WTC11 (cell line): ENCODE measurements around the gene RBPMS2. TPM values are rescaled to one million over a fixed set of nuclear protein-coding genes. Genes with fewer than 3 reads are reported as not detected.

Experiments used
- ATAC-seq: fragments of 200-7000 bp; cut with Tn5 transposase; 2 replicates; pipeline ENCODE4 v1.10.0; 2021; ENCODE audit warnings: mild to moderate bottlenecking, moderate library complexity
- CTCF ChIA-PET: fragments of 300-600 bp; sonication (Branson Sonifier 250); formaldehyde crosslinking; loops from one replicate; lab custom pipeline; 2021; ENCODE audit warnings: antibody characterized with exemption; lab: Charles Lee
- POLR2A ChIA-PET: fragments of 350-600 bp; sonication (Branson Sonifier 250); formaldehyde crosslinking; loops from one replicate; lab custom pipeline; 2021; ENCODE audit warnings: antibody characterized with exemption; lab: Charles Lee
- DNase-seq: peaks from one replicate; pipeline ENCODE4 v3.0.0; 2021; ENCODE audit warnings: low spot score
- H3K27ac Mint-ChIP-seq: 2 replicates; pipeline ENCODE4 v1.8.0; 2021; ENCODE audit warnings: mixed read lengths
- H3K27me3 Mint-ChIP-seq: 2 replicates; pipeline ENCODE4 v1.8.0; 2021; ENCODE audit warnings: low read depth, mild to moderate bottlenecking, moderate library complexity, mixed read lengths
- H3K36me3 Mint-ChIP-seq: 2 replicates; pipeline ENCODE4 v1.8.0; 2021; ENCODE audit warnings: mixed read lengths
- H3K4me1 Mint-ChIP-seq: 2 replicates; pipeline ENCODE4 v1.8.0; 2022; ENCODE audit warnings: mixed read lengths
- H3K4me3 Mint-ChIP-seq: 2 replicates; pipeline ENCODE4 v1.8.0; 2021; ENCODE audit warnings: mild to moderate bottlenecking, moderate library complexity, mixed read lengths
- H3K9me3 Mint-ChIP-seq: 2 replicates; pipeline ENCODE4 v1.8.0; 2021; ENCODE audit warnings: mixed read lengths
- ELF4 ChIP-seq: sonication (generic); formaldehyde crosslinking; IDR thresholded peaks from 2 replicates; pipeline ENCODE4 v1.8.1; 2022; ENCODE audit warnings: low read depth, mild to moderate bottlenecking, moderate library complexity, missing genetic modification reagents
- JUN ChIP-seq: sonication (generic); formaldehyde crosslinking; IDR thresholded peaks from 2 replicates; pipeline ENCODE4 v1.8.0; 2023; ENCODE audit warnings: mild to moderate bottlenecking, missing genetic modification reagents
- NFYB ChIP-seq: sonication (generic); formaldehyde crosslinking; conservative IDR thresholded peaks from 2 replicates; pipeline ENCODE4 v1.8.0; 2022; ENCODE audit warnings: low read depth, missing genetic modification reagents
- RELA ChIP-seq: sonication (generic); formaldehyde crosslinking; IDR thresholded peaks from 2 replicates; pipeline ENCODE4 v1.8.1; 2022; ENCODE audit warnings: missing genetic modification reagents, mild to moderate bottlenecking, borderline replicate concordance
- TEAD1 ChIP-seq: sonication (generic); formaldehyde crosslinking; IDR thresholded peaks from 2 replicates; pipeline ENCODE4 v1.8.0; 2022; ENCODE audit warnings: mild to moderate bottlenecking, missing genetic modification reagents
- TEAD4 ChIP-seq: sonication (generic); formaldehyde crosslinking; IDR thresholded peaks from 2 replicates; pipeline ENCODE4 v1.8.0; 2022; ENCODE audit warnings: mild to moderate bottlenecking, missing genetic modification reagents
- TP53 ChIP-seq: sonication (generic); formaldehyde crosslinking; IDR thresholded peaks from 2 replicates; pipeline ENCODE4 v1.8.1; 2023; ENCODE audit warnings: mild to moderate bottlenecking, missing genetic modification reagents
- ZNF263 ChIP-seq: sonication (generic); formaldehyde crosslinking; IDR thresholded peaks from 2 replicates; pipeline ENCODE4 v1.8.1; 2022; ENCODE audit warnings: low read depth, mild to moderate bottlenecking, moderate library complexity, missing genetic modification reagents
- ZNF317 ChIP-seq: sonication (generic); formaldehyde crosslinking; IDR thresholded peaks from 2 replicates; pipeline ENCODE4 v1.8.1; 2023; ENCODE audit warnings: low read depth, mild to moderate bottlenecking, moderate library complexity, missing genetic modification reagents, borderline replicate concordance
- ZNF396 ChIP-seq: fragments of 250-450 bp; sonication (Bioruptor Pico); IDR thresholded peaks from 2 replicates; pipeline ENCODE4 v1.8.0; 2021; ENCODE audit warnings: mild to moderate bottlenecking, moderate library complexity, borderline replicate concordance
- total RNA-seq: library from RNA; stranded (reverse); gene quantifications from 3 replicates; pipeline ENCODE4 v1.2.3, GENCODE V29; 2021
- TF ChIP-seq, protein P1 (sequence below): fragments of 250-450 bp; sonication (Bioruptor Pico); IDR thresholded peaks from 2 replicates; pipeline ENCODE4 v2.1.2; 2022; ENCODE audit warnings: mild to moderate bottlenecking, moderate library complexity
- TF ChIP-seq, protein P2 (sequence below): sonication (generic); formaldehyde crosslinking; IDR thresholded peaks from 2 replicates; pipeline ENCODE4 v1.8.0; 2023; ENCODE audit warnings: missing genetic modification reagents
- TF ChIP-seq, protein P3 (sequence below): fragments of 250-450 bp; sonication (Bioruptor Pico); IDR thresholded peaks from 2 replicates; pipeline ENCODE4 v1.9.0; 2021; ENCODE audit warnings: mild to moderate bottlenecking
- TF ChIP-seq, protein P4 (sequence below): sonication (generic); formaldehyde crosslinking; IDR thresholded peaks from 2 replicates; pipeline ENCODE4 v1.8.0; 2022; ENCODE audit warnings: mild to moderate bottlenecking, missing genetic modification reagents
- TF ChIP-seq, protein P5 (sequence below): fragments of 250-450 bp; sonication (Bioruptor Pico); conservative IDR thresholded peaks from 2 replicates; pipeline ENCODE4 v1.9.0; 2021; ENCODE audit warnings: mild to moderate bottlenecking
- TF ChIP-seq, protein P6 (sequence below): fragments of 200-600 bp; IDR thresholded peaks from 2 replicates; pipeline ENCODE4 v1.8.0; 2022; ENCODE audit warnings: antibody characterized with exemption
- TF ChIP-seq, protein P7 (sequence below): sonication (generic); formaldehyde crosslinking; IDR thresholded peaks from 2 replicates; pipeline ENCODE4 v1.8.1; 2022; ENCODE audit warnings: mild to moderate bottlenecking, missing genetic modification reagents, moderate library complexity, borderline replicate concordance
- TF ChIP-seq, protein P8 (sequence below): sonication (generic); formaldehyde crosslinking; IDR thresholded peaks from 2 replicates; pipeline ENCODE4 v1.8.1; 2022; ENCODE audit warnings: missing genetic modification reagents, borderline replicate concordance

RBPMS2 gene
- total RNA-seq, 1 experiment from 2014 or later = 195 TPM

DNA sequence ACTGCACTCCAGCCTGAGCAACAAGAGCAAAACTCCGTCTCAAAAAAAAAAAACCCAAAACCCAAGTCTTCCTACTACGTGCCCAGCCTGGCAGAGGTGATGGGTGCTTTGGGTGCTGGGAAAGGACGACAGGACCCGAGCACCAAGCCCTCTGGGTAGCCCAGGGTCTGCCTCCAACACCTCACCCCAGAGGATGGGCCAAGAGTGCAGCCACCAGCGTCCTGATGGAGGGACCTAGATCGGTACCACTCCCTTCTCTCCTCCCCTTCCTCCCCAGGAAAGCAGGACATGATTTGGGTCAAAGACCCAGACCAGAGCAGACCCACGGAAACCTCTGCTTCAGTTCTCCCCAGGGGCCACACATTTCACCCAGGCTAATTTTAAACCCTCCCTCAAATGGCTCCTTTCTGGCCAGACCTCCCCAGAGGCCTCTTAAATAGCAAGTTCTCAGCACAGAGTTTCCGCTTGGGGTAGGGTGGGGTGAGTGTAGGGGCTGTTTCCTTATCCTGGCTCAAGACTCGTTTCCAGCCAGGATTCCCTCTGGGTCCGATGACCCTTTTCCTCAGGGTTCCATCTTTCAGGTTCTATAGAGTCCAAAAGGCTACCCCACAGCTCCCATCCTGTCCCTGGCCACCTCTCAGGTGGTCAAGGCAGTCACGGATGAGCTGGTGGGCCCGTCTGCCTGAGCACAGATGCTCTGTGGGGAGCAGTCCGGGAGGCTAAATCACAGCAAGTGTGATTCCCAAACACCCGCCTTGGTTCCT is 20.5 kb downstream of the RBPMS2 start:
- DNase-seq (no peak), ATAC-seq (no peak; the same call in 1 of the 2 replicates)
- CTCF ChIA-PET = interaction anchor here (0.8 to 1.2 kb wide), 2 partner anchors 56 to 65 kb away, joined by 3 read pairs; no protein-coding TSS in a partner anchor
- Mint-ChIP-seq H3K9me3 (no peaks in the 10 kb centered on the region), H3K4me1 (peaks cover 72% of the 10 kb centered on the region), H3K4me3 (no peak overlapping the region), H3K36me3 (peaks cover 37% of the 10 kb centered on the region), H3K27ac (peak overlapping the region; percentile 91), H3K27me3 (no peaks in the 10 kb centered on the region)
- TF ChIP-seq TEAD1 (CRISPR knock-in tag) (no peak), ELF4 (no peak), JUN (CRISPR knock-in tag) (no peak), RELA (no peak), ZNF317 (no peak), NFYB (no peak), TEAD4 (no peak), TP53 (CRISPR knock-in tag) (no peak)
- TF ChIP-seq, protein P1, sequence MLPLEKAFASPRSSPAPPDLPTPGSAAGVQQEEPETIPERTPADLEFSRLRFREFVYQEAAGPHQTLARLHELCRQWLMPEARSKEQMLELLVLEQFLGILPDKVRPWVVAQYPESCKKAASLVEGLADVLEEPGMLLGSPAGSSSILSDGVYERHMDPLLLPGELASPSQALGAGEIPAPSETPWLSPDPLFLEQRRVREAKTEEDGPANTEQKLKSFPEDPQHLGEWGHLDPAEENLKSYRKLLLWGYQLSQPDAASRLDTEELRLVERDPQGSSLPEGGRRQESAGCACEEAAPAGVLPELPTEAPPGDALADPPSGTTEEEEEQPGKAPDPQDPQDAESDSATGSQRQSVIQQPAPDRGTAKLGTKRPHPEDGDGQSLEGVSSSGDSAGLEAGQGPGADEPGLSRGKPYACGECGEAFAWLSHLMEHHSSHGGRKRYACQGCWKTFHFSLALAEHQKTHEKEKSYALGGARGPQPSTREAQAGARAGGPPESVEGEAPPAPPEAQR = no peak
- TF ChIP-seq, protein P2, sequence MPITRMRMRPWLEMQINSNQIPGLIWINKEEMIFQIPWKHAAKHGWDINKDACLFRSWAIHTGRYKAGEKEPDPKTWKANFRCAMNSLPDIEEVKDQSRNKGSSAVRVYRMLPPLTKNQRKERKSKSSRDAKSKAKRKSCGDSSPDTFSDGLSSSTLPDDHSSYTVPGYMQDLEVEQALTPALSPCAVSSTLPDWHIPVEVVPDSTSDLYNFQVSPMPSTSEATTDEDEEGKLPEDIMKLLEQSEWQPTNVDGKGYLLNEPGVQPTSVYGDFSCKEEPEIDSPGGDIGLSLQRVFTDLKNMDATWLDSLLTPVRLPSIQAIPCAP (CRISPR knock-in tag) = no peak
- TF ChIP-seq, protein P3, sequence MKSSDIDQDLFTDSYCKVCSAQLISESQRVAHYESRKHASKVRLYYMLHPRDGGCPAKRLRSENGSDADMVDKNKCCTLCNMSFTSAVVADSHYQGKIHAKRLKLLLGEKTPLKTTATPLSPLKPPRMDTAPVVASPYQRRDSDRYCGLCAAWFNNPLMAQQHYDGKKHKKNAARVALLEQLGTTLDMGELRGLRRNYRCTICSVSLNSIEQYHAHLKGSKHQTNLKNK = no peak
- TF ChIP-seq, protein P4, sequence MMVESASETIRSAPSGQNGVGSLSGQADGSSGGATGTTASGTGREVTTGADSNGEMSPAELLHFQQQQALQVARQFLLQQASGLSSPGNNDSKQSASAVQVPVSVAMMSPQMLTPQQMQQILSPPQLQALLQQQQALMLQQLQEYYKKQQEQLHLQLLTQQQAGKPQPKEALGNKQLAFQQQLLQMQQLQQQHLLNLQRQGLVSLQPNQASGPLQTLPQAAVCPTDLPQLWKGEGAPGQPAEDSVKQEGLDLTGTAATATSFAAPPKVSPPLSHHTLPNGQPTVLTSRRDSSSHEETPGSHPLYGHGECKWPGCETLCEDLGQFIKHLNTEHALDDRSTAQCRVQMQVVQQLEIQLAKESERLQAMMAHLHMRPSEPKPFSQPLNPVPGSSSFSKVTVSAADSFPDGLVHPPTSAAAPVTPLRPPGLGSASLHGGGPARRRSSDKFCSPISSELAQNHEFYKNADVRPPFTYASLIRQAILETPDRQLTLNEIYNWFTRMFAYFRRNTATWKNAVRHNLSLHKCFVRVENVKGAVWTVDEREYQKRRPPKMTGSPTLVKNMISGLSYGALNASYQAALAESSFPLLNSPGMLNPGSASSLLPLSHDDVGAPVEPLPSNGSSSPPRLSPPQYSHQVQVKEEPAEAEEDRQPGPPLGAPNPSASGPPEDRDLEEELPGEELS (CRISPR knock-in tag) = no peak
- POLR2A ChIA-PET = interaction anchor here (0.7 kb wide), 1 partner anchor 1477 kb away, joined by 3 read pairs; no protein-coding TSS in a partner anchor

DNA sequence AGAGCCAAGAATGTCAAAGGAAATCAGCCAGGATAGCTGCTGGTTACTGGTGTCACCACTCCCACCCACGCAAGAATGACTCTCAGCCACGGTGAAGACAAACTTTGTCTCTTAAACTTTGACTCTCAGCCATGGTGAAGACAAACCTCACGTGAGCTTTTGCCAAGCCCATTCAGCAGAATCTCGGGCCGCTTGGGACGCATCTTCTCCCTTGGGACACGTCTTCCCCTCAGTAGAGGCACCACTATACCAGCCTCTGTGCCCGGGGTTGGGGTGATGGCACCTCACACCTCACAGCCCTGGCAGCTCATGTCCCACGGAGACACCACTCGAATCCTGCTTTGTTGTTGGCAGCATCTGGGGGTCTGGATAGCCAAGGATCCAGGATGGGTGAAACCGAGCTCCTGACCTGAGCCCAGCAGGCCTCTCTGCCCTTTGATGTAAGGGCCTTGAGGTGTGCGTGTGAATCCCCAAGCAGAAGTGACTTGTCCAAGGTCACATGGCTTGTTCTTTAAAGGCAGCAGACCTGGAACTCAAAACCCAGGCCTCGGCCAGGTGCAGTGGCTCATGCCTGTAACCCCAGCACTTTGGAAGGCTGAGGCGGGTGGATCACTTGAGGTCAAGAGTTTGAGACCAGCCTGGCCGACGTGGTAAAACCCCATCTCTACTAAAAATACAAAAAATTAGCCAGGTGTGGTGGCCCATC is 21.8 kb downstream of the RBPMS2 start:
- DNase-seq = no peak
- H3K4me3 Mint-ChIP-seq = no peak overlapping the region
- ChIA-PET CTCF (interaction anchor here (0.9 to 1.2 kb wide), 2 partner anchors 16 to 57 kb away, joined by 3 read pairs; no protein-coding TSS in a partner anchor), POLR2A (interaction anchor here (0.7 kb wide), 1 partner anchor 1478 kb away, joined by 3 read pairs; no protein-coding TSS in a partner anchor)
- no peak for ATAC-seq
- peak overlapping the region; percentile 46 for H3K27ac Mint-ChIP-seq
- H3K36me3 Mint-ChIP-seq = peaks cover 44% of the 10 kb centered on the region
- no peaks in the 10 kb centered on the region for H3K27me3 Mint-ChIP-seq
- H3K9me3 Mint-ChIP-seq = no peaks in the 10 kb centered on the region
- peaks cover 72% of the 10 kb centered on the region for H3K4me1 Mint-ChIP-seq
- no peak for TF ChIP-seq ZNF396
- TF ChIP-seq, protein P5, sequence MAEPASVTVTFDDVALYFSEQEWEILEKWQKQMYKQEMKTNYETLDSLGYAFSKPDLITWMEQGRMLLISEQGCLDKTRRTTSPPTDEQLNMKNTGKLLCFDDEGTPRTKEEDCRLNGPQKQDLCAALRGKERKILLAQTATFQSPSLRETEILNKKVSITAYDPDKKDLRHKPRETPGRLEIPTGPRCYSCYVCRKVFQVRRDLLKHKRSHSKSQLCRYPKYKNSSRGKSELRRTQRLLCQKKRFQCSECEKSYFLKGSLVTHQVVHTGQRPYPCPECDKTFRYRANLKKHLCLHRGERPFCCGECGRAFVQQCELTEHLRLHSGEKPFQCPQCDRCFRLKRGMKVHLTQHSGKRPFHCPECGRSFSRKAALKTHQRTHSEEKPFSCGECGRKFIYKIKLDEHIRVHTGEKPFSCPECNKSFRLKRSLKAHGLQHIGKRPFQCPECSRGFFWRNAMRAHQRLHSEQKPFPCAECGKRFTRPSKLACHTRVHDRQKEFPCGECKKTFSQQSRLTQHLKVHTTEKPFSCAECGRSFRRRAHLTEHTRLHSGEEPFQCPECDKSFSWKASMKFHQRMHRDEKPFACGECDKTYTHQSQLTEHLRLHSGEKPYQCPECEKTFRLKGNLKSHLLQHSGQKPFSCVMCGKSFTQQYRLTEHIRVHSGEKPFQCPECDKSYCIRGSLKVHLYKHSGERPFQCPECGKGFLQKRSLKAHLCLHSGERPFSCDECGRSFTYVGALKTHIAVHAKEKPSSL (CRISPR knock-in tag) = no peak
- TF ChIP-seq, protein P6, sequence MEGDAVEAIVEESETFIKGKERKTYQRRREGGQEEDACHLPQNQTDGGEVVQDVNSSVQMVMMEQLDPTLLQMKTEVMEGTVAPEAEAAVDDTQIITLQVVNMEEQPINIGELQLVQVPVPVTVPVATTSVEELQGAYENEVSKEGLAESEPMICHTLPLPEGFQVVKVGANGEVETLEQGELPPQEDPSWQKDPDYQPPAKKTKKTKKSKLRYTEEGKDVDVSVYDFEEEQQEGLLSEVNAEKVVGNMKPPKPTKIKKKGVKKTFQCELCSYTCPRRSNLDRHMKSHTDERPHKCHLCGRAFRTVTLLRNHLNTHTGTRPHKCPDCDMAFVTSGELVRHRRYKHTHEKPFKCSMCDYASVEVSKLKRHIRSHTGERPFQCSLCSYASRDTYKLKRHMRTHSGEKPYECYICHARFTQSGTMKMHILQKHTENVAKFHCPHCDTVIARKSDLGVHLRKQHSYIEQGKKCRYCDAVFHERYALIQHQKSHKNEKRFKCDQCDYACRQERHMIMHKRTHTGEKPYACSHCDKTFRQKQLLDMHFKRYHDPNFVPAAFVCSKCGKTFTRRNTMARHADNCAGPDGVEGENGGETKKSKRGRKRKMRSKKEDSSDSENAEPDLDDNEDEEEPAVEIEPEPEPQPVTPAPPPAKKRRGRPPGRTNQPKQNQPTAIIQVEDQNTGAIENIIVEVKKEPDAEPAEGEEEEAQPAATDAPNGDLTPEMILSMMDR = no peak
- TF ChIP-seq, protein P7, sequence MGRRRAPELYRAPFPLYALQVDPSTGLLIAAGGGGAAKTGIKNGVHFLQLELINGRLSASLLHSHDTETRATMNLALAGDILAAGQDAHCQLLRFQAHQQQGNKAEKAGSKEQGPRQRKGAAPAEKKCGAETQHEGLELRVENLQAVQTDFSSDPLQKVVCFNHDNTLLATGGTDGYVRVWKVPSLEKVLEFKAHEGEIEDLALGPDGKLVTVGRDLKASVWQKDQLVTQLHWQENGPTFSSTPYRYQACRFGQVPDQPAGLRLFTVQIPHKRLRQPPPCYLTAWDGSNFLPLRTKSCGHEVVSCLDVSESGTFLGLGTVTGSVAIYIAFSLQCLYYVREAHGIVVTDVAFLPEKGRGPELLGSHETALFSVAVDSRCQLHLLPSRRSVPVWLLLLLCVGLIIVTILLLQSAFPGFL (CRISPR knock-in tag) = no peak
- no peak for TF ChIP-seq ZNF263
- TF ChIP-seq, protein P8, sequence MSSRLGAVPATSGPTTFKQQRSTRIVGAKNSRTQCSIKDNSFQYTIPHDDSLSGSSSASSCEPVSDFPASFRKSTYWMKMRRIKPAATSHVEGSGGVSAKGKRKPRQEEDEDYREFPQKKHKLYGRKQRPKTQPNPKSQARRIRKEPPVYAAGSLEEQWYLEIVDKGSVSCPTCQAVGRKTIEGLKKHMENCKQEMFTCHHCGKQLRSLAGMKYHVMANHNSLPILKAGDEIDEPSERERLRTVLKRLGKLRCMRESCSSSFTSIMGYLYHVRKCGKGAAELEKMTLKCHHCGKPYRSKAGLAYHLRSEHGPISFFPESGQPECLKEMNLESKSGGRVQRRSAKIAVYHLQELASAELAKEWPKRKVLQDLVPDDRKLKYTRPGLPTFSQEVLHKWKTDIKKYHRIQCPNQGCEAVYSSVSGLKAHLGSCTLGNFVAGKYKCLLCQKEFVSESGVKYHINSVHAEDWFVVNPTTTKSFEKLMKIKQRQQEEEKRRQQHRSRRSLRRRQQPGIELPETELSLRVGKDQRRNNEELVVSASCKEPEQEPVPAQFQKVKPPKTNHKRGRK (CRISPR knock-in tag) = no peak
